BLaER1 (cell line): ENCODE measurements around the gene ATP8B1.
A peak's percentile ranks its signal among the peaks of the same experiment; 100 is the strongest.
"Not testable (repeated sequence)": the region's sequence is repeated elsewhere in the genome, so short reads cannot be mapped to it uniquely, and the experiment has no call there.

ENCODE experiments used
- H3K27ac ChIP-seq: shearing (Covaris generic); formaldehyde crosslinking; 2 replicates; pipeline ENCODE4 v1.8.1; 2022
- H3K27me3 ChIP-seq: shearing (Covaris generic); formaldehyde crosslinking; 2 replicates; pipeline ENCODE4 v1.8.1; 2022
- H3K36me3 ChIP-seq: shearing (Covaris generic); formaldehyde crosslinking; 2 replicates; pipeline ENCODE4 v1.8.1; 2022
- H3K4me1 ChIP-seq: shearing (Covaris generic); formaldehyde crosslinking; 2 replicates; pipeline ENCODE4 v1.8.1; 2022
- H3K4me2 ChIP-seq: shearing (Covaris generic); formaldehyde crosslinking; 2 replicates; pipeline ENCODE4 v1.8.1; 2022
- H3K4me3 ChIP-seq: shearing (Covaris generic); formaldehyde crosslinking; 2 replicates; pipeline ENCODE4 v1.8.1; 2022
- H3K9ac ChIP-seq: shearing (Covaris generic); formaldehyde crosslinking; 2 replicates; pipeline ENCODE4 v1.8.1; 2022
- H3K9me3 ChIP-seq: shearing (Covaris generic); formaldehyde crosslinking; 2 replicates; pipeline ENCODE4 v1.8.1; 2022
- H4K20me1 ChIP-seq: shearing (Covaris generic); formaldehyde crosslinking; 2 replicates; pipeline ENCODE4 v1.8.1; 2022
- Cebpa-rat ChIP-seq: shearing (Covaris generic); IDR thresholded peaks from 2 replicates; pipeline ENCODE4 v1.8.1; 2022

Gene ATP8B1

GRCh38 chr18:57803103-57803969, at the start of gene ATP8B1:
Gene ATP8B1 (minus strand): TSS chr18:57803315. CDS start chr18:57731807, 71,508 bp downstream.
- Histone ChIP-seq H3K9ac (no peak within 1 kb of the TSS), H3K4me3 (peak within 1 kb of the TSS; percentile 50), H3K27me3 (peaks cover 72% of the 10 kb centered on the region), H3K4me1 (peaks cover 16% of the 10 kb centered on the region), H3K27ac (no peak within 1 kb of the TSS), H4K20me1 (peaks cover 40% of the 10 kb centered on the region), H3K9me3 (peaks cover 36% of the 10 kb centered on the region), H3K4me2 (peak within 1 kb of the TSS; percentile 69), H3K36me3 (no peaks in the 10 kb centered on the region)
- no peak for TF ChIP-seq Cebpa-rat

- Histone ChIP-seq H3K4me3 (no peak overlapping the region), H3K4me2 (no peak overlapping the region), H3K4me1 (no peaks in the 10 kb centered on the region), H4K20me1 (no peaks in the 10 kb centered on the region), H3K27me3 (no peaks in the 10 kb centered on the region), H3K27ac (no peak overlapping the region), H3K9ac (no peak overlapping the region), H3K36me3 (no peaks in the 10 kb centered on the region), H3K9me3 (no peaks in the 10 kb centered on the region)
- no peak for TF ChIP-seq Cebpa-rat
Measured at GRCh38 chr18:57850063-57850462, 46.9 kb upstream of the ATP8B1 start.

- not testable (repeated sequence) for H3K9ac ChIP-seq, H3K27me3 ChIP-seq, H3K27ac ChIP-seq, H3K36me3 ChIP-seq, H4K20me1 ChIP-seq, H3K4me3 ChIP-seq, H3K4me1 ChIP-seq, H3K9me3 ChIP-seq, H3K4me2 ChIP-seq
Measured at GRCh38 chr18:57848374-57848773, 45.3 kb upstream of the ATP8B1 start.

- not testable (repeated sequence) for H3K4me1 ChIP-seq, H3K9me3 ChIP-seq, H3K27ac ChIP-seq, H3K4me3 ChIP-seq, H3K36me3 ChIP-seq, H3K27me3 ChIP-seq, H3K9ac ChIP-seq, H4K20me1 ChIP-seq, H3K4me2 ChIP-seq
Measured at GRCh38 chr18:57847431-57847830, 44.3 kb upstream of the ATP8B1 start.

- H3K27ac ChIP-seq, result no peak overlapping the region
- no peak for TF ChIP-seq Cebpa-rat
- no peaks in the 10 kb centered on the region for H3K36me3 ChIP-seq
- H3K9me3 ChIP-seq, result no peaks in the 10 kb centered on the region
- no peak overlapping the region for H3K4me3 ChIP-seq
- H3K4me2 ChIP-seq, result no peak overlapping the region
- H4K20me1 ChIP-seq, result no peaks in the 10 kb centered on the region
- H3K9ac ChIP-seq, result no peak overlapping the region
- no peaks in the 10 kb centered on the region for H3K27me3 ChIP-seq
- H3K4me1 ChIP-seq, result no peaks in the 10 kb centered on the region
Measured at GRCh38 chr18:57846258-57846657, 43.1 kb upstream of the ATP8B1 start.

- Histone ChIP-seq H3K27ac (no peak overlapping the region), H4K20me1 (no peaks in the 10 kb centered on the region), H3K9me3 (no peaks in the 10 kb centered on the region), H3K4me3 (no peak overlapping the region), H3K27me3 (no peaks in the 10 kb centered on the region), H3K4me2 (no peak overlapping the region), H3K4me1 (no peaks in the 10 kb centered on the region), H3K36me3 (no peaks in the 10 kb centered on the region), H3K9ac (no peak overlapping the region)
- TF ChIP-seq Cebpa-rat, result no peak
Measured at GRCh38 chr18:57845605-57846074, 42.5 kb upstream of the ATP8B1 start.

- no peak overlapping the region for H3K27ac ChIP-seq
- H4K20me1 ChIP-seq, result no peaks in the 10 kb centered on the region
- no peak for TF ChIP-seq Cebpa-rat
Measured at GRCh38 chr18:57844319-57844718, 41.2 kb upstream of the ATP8B1 start.

GRCh38 chr18:57843386-57843785, 40.3 kb upstream of the ATP8B1 start:
- H4K20me1 ChIP-seq, result no peaks in the 10 kb centered on the region
- no peak overlapping the region for H3K4me3 ChIP-seq
- no peak for TF ChIP-seq Cebpa-rat
- H3K9ac ChIP-seq, result no peak overlapping the region
- no peaks in the 10 kb centered on the region for H3K36me3 ChIP-seq
- H3K4me2 ChIP-seq, result no peak overlapping the region
- H3K27ac ChIP-seq, result no peak overlapping the region
- H3K9me3 ChIP-seq, result no peaks in the 10 kb centered on the region
- 0 out of 2 replicates have a peak, but pooled peaks cover under 1% of the 10 kb centered on the region for H3K4me1 ChIP-seq
- no peaks in the 10 kb centered on the region for H3K27me3 ChIP-seq

More at GRCh38 chr18:57844319-57844718, 41.2 kb upstream of the ATP8B1 start:
- H3K9ac ChIP-seq, result no peak overlapping the region
- H3K27me3 ChIP-seq, result no peaks in the 10 kb centered on the region
- no peak overlapping the region for H3K4me2 ChIP-seq
- no peaks in the 10 kb centered on the region for H3K9me3 ChIP-seq
- no peak overlapping the region for H3K4me3 ChIP-seq
- no peaks in the 10 kb centered on the region for H3K36me3 ChIP-seq
- H3K4me1 ChIP-seq, result no peaks in the 10 kb centered on the region

- H3K4me3 ChIP-seq, result no peak overlapping the region
- H3K9ac ChIP-seq, result no peak overlapping the region
- peaks cover 7% of the 10 kb centered on the region; the same call in 1 of the 2 replicates for H3K4me1 ChIP-seq
- no peaks in the 10 kb centered on the region for H4K20me1 ChIP-seq
- H3K27ac ChIP-seq, result no peak overlapping the region
- no peak overlapping the region for H3K4me2 ChIP-seq
- no peaks in the 10 kb centered on the region for H3K36me3 ChIP-seq
- no peaks in the 10 kb centered on the region for H3K9me3 ChIP-seq
- H3K27me3 ChIP-seq, result no peaks in the 10 kb centered on the region
- TF ChIP-seq Cebpa-rat, result no peak
Measured at GRCh38 chr18:57841568-57841967, 38.5 kb upstream of the ATP8B1 start.

GRCh38 chr18:57839942-57840381, 36.8 kb upstream of the ATP8B1 start:
- Histone ChIP-seq H3K4me1 (peaks cover 7% of the 10 kb centered on the region; the same call in 1 of the 2 replicates), H3K27ac (no peak overlapping the region), H4K20me1 (no peaks in the 10 kb centered on the region), H3K4me2 (no peak overlapping the region), H3K9ac (no peak overlapping the region), H3K9me3 (no peaks in the 10 kb centered on the region), H3K4me3 (no peak overlapping the region), H3K36me3 (no peaks in the 10 kb centered on the region), H3K27me3 (no peaks in the 10 kb centered on the region)
- TF ChIP-seq Cebpa-rat, result no peak
